Purkinje cell (primary cell): ENCODE measurements around the gene ZIC1. TPM values are rescaled to one million over a fixed set of nuclear protein-coding genes. Genes with fewer than 3 reads are reported as not detected.

ENCODE experiments used
- polyA plus RNA-seq: library from polyadenylated mRNA; unstranded; fragments of >200 nt; fragmentation: Nextera tagmentation; gene quantifications from 2 replicates; pipeline ENCODE4 v1.2.1, GENCODE V29; 2014

ZIC1 gene
- 16.1 and 33.6 TPM in 2 replicates for polyA plus RNA-seq

GRCh38 chr3:147409143-147410115 is at the start of gene ZIC1:
TSS of gene ZIC1 (plus strand) at chr3:147409365. CDS start at chr3:147410113, 748 bp downstream.

GRCh38 chr3:147406028-147406931 is 2.9 kb upstream of the ZIC1 start, which contains the start of gene ZIC4:
TSS of gene ZIC4 (minus strand) at chr3:147406543. CDS start at chr3:147402797, 3,746 bp downstream.

Other genes starting within 250 kb of the ZIC1 start
- gene ZIC4, start 2.8 kb upstream of the ZIC1 start, polyA plus RNA-seq, result 2.5 and 8.3 TPM in 2 replicates